H1 (cell line): ENCODE measurements around the gene FJX1. TPM values are rescaled to one million over a fixed set of nuclear protein-coding genes. Genes with fewer than 3 reads are reported as not detected.
"Not testable (repeated sequence)": the region's sequence is repeated elsewhere in the genome, so short reads cannot be mapped to it uniquely, and the experiment has no call there.

Experiments used
- CTCF ChIA-PET: fragments of 300-600 bp; sonication (Branson Sonifier 250); formaldehyde crosslinking; loops from one replicate; lab custom pipeline; 2021; ENCODE audit not compliant: partially characterized antibody; lab: Charles Lee
- POLR2A ChIA-PET: fragments of 300-600 bp; sonication (Branson Sonifier 250); formaldehyde crosslinking; loops from one replicate; lab custom pipeline; 2021; ENCODE audit warnings: inconsistent platforms; ENCODE audit not compliant: partially characterized antibody; lab: Charles Lee
- DNase-seq, 2 experiments: peaks; one replicate each; pipeline versions ENCODE4 v3.0.0 to v3.0.0-alpha.2; 2010 to 2022; ENCODE audit warnings: low spot score in 2 of 2, low read depth in 1 of 2, mixed read lengths in 1 of 2
- FAIRE-seq: peaks from 2 replicates; lab custom pipeline; 2011; peaks lifted over from hg19 to GRCh38; lab: Jason Lieb, UNC
- H2AFZ ChIP-seq: 2 replicates; pipeline ENCODE4 v1.8.1; 2012; ENCODE audit warnings: low read length, inconsistent platforms
- H2AK5ac ChIP-seq: 2 replicates; pipeline ENCODE4 v1.6.1; 2013; ENCODE audit warnings: low read depth, low read length
- H2BK120ac ChIP-seq: replicated peaks from 2 replicates; pipeline ENCODE3; 2013; ENCODE audit warnings: low read depth, low read length, inconsistent platforms
- H2BK12ac ChIP-seq: 2 replicates; pipeline ENCODE4 v1.6.1; 2013; ENCODE audit warnings: low read depth, low read length
- H2BK15ac ChIP-seq: 2 replicates; pipeline ENCODE4 v1.6.1; 2013; ENCODE audit warnings: low read length
- H2BK20ac ChIP-seq: 2 replicates; pipeline ENCODE4 v1.6.1; 2013; ENCODE audit warnings: low read length
- H2BK5ac ChIP-seq: 2 replicates; pipeline ENCODE4 v1.6.1; 2013; ENCODE audit warnings: low read depth, low read length
- H3K14ac ChIP-seq: 2 replicates; pipeline ENCODE4 v1.6.1; 2013; ENCODE audit warnings: inconsistent platforms; ENCODE audit not compliant: insufficient read length
- H3K18ac ChIP-seq: 2 replicates; pipeline ENCODE4 v1.6.1; 2013; ENCODE audit warnings: low read length; ENCODE audit errors: extremely low read depth
- H3K23ac ChIP-seq: 2 replicates; pipeline ENCODE4 v1.6.1; 2013; ENCODE audit warnings: inconsistent platforms; ENCODE audit not compliant: insufficient read length
- H3K23me2 ChIP-seq: 2 replicates; pipeline ENCODE4 v1.6.1; 2013; ENCODE audit warnings: low read depth, low read length
- H3K27ac ChIP-seq: 2 replicates; pipeline ENCODE4 v1.6.1; 2011; ENCODE audit warnings: low read depth, low read length, inconsistent platforms
- H3K27me3 ChIP-seq, 4 experiments: replicated peaks in 1 of 4; 1 replicate in 1 of 4; 2 replicates in 3 of 4; pipeline versions ENCODE4 v1.6.1 to v1.8.1; 2011 to 2013; ENCODE audit warnings: low read length in 3 of 4, mild to moderate bottlenecking in 3 of 4, inconsistent platforms in 2 of 4, mixed read lengths in 2 of 4, moderate library complexity in 1 of 4; ENCODE audit not compliant: control insufficient read depth in 3 of 4, insufficient read depth in 3 of 4; ENCODE audit errors: extremely low read depth in 1 of 4
- H3K36me3 ChIP-seq, 4 experiments: 2 replicates each; pipeline versions ENCODE4 v1.6.1 to v1.8.1; 2011 to 2013; ENCODE audit warnings: mild to moderate bottlenecking in 4 of 4, low read length in 3 of 4, moderate library complexity in 2 of 4, control low read depth in 1 of 4, inconsistent platforms in 1 of 4; ENCODE audit not compliant: insufficient read depth in 4 of 4, control insufficient read depth in 2 of 4
- H3K4ac ChIP-seq: replicated peaks from 2 replicates; pipeline ENCODE3; 2013; ENCODE audit warnings: low read length, low read depth, mixed read lengths, inconsistent platforms; ENCODE audit not compliant: insufficient read length
- H3K4me1 ChIP-seq, 4 experiments: replicated peaks in 1 of 4; 1 replicate in 1 of 4; 2 replicates in 3 of 4; pipeline versions ENCODE4 v1.6.1 to v1.8.1; 2011 to 2013; ENCODE audit warnings: low read length in 3 of 4, inconsistent platforms in 2 of 4, mixed read lengths in 1 of 4; ENCODE audit not compliant: insufficient read depth in 4 of 4, control insufficient read depth in 3 of 4
- H3K4me2 ChIP-seq, 2 experiments: 2 replicates each; pipeline versions ENCODE4 v1.6.1 to v1.8.1; 2011 to 2013; ENCODE audit warnings: low read depth in 2 of 2, low read length in 2 of 2, control low read depth in 1 of 2, inconsistent platforms in 1 of 2, mild to moderate bottlenecking in 1 of 2; ENCODE audit not compliant: insufficient read depth in 1 of 2
- H3K4me3 ChIP-seq, 4 experiments: fragments of 200-600, 300-600 bp in 1 of 4; sonication (generic), shearing (Covaris generic), sonication (Bioruptor Twin) in 1 of 4; 2 replicates each; pipeline versions ENCODE4 v1.5.1 to v1.8.1; 2011 to 2016; ENCODE audit warnings: low read length in 4 of 4, low read depth in 3 of 4, control low read depth in 2 of 4, inconsistent platforms in 2 of 4, mild to moderate bottlenecking in 2 of 4, mixed read lengths in 1 of 4, moderate library complexity in 1 of 4; ENCODE audit not compliant: insufficient read depth in 2 of 4; ENCODE audit errors: extremely low read depth in 1 of 4
- H3K56ac ChIP-seq: replicated peaks from 2 replicates; pipeline ENCODE3; 2013; ENCODE audit warnings: low read depth, mild to moderate bottlenecking, mixed read lengths, low read length, inconsistent platforms; ENCODE audit not compliant: insufficient read length
- H3K79me1 ChIP-seq: 2 replicates; pipeline ENCODE4 v1.6.1; 2013; ENCODE audit warnings: low read depth, low read length, control low read depth
- H3K79me2 ChIP-seq, 2 experiments: 2 replicates each; pipeline versions ENCODE4 v1.6.1 to v1.8.1; 2012 to 2013; ENCODE audit warnings: low read length in 2 of 2, mild to moderate bottlenecking in 2 of 2, inconsistent platforms in 1 of 2; ENCODE audit not compliant: insufficient read depth in 2 of 2, control insufficient read depth in 1 of 2
- H3K9ac ChIP-seq, 4 experiments: replicated peaks in 1 of 4; 1 replicate in 1 of 4; 2 replicates in 3 of 4; pipeline versions ENCODE4 v1.6.1 to v1.8.1; 2011 to 2013; ENCODE audit warnings: low read depth in 3 of 4, low read length in 3 of 4, control low read depth in 2 of 4, mild to moderate bottlenecking in 2 of 4, moderate library complexity in 2 of 4, inconsistent platforms in 1 of 4; ENCODE audit errors: extremely low read depth in 1 of 4
- H3K9me3 ChIP-seq, 2 experiments: 2 replicates each; pipeline versions ENCODE4 v1.6.1 to v1.8.1; 2012 to 2013; ENCODE audit warnings: mild to moderate bottlenecking in 2 of 2, moderate library complexity in 2 of 2, control low read depth in 1 of 2, inconsistent platforms in 1 of 2, low read depth in 1 of 2, low read length in 1 of 2, mixed read lengths in 1 of 2; ENCODE audit not compliant: insufficient read depth in 2 of 2
- H4K20me1 ChIP-seq, 2 experiments: replicated peaks in 1 of 2; 2 replicates each; pipeline versions ENCODE3 to v1.8.1; 2011 to 2013; ENCODE audit warnings: inconsistent platforms in 2 of 2, low read length in 2 of 2, mild to moderate bottlenecking in 1 of 2; ENCODE audit not compliant: insufficient read depth in 2 of 2, control insufficient read depth in 1 of 2
- H4K5ac ChIP-seq: 2 replicates; pipeline ENCODE4 v1.6.1; 2013; ENCODE audit warnings: low read length, low read depth, mixed read lengths, inconsistent platforms; ENCODE audit not compliant: insufficient read length
- H4K8ac ChIP-seq: 2 replicates; pipeline ENCODE4 v1.8.0; 2013; ENCODE audit warnings: mild to moderate bottlenecking, moderate library complexity, low read length, inconsistent platforms; ENCODE audit not compliant: insufficient read depth; ENCODE audit errors: extremely low read depth
- H4K91ac ChIP-seq: replicated peaks from 2 replicates; pipeline ENCODE3; 2013; ENCODE audit warnings: low read length, mixed read lengths, inconsistent platforms; ENCODE audit not compliant: insufficient read length
- WGBS, 2 experiments: shearing (Covaris generic) in 1 of 2; methylation state at CpG; one replicate each; pipeline versions ENCODE4 v1.1.6 to v1.1.7; 2013 to 2015; ENCODE audit warnings: low lambda C conversion rate in 2 of 2, mixed read lengths in 2 of 2, inconsistent platforms in 1 of 2, low coverage in 1 of 2, missing lambda C conversion rate in 1 of 2; ENCODE audit not compliant: insufficient replicate concordance in 2 of 2, insufficient coverage in 1 of 2, insufficient read length in 1 of 2; ENCODE audit errors: extremely low coverage in 1 of 2, missing lambda C conversion rate in 1 of 2; 5-methylcytosine and 5-hydroxymethylcytosine counted together
- polyA plus RNA-seq, 7 experiments: library from polyadenylated mRNA; depleted of rRNA in 3 of 7; stranded (reverse) in 5 of 7; unstranded in 2 of 7; fragments of >200 nt in 5 of 7; fragments of 200-250 nt in 2 of 7; gene quantifications; 1 replicate in 5 of 7; 2 replicates in 1 of 7; 4 replicates in 1 of 7; pipeline versions ENCODE4 v1.2.1 to v1.2.3, GENCODE V29; 2011 to 2013; ENCODE audit warnings: missing spikeins in 2 of 7, mixed read lengths in 2 of 7
- total RNA-seq: library from RNA; stranded (reverse); fragmentation: NEBNext Ultra II Directional; extraction: Animal tissue kit (Norgen Biotek cat#: 25700); gene quantifications from 2 replicates; pipeline ENCODE4 v1.2.1, GENCODE V29; 2021

FJX1 gene
- total and polyA plus RNA-seq, 2 of the 8 experiments (the other 6 are each of a cell fraction or from before 2014, with no cell fraction given) = 6.3 to 13.3 TPM

DNA sequence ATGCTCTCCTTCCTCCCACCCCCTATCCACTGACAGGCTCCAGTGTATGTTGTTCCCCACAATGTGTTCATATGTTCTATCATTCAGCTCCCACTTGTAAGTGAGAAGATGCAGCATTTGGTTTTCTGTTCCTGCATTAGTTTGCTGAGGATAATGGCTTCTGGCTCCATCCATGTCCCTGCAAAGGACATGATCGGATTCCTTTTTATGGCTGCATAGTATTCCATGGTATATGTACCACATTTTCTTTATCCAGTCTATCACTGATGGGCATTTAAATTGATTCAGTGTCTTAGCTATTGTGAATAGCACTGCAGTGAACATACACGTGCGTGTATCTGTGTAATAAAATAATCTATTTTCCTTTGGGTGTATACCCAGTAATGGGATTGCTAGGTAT, 50.1 kb downstream of the FJX1 start:
- H4K91ac ChIP-seq, H3K14ac ChIP-seq, H3K27me3 ChIP-seq, H3K4me3 ChIP-seq, H2AFZ ChIP-seq, H3K4me2 ChIP-seq, H3K23ac ChIP-seq, H2BK15ac ChIP-seq, H2BK20ac ChIP-seq, H3K79me1 ChIP-seq, H4K8ac ChIP-seq, H2AK5ac ChIP-seq, H3K23me2 ChIP-seq, DNase-seq, H3K4me1 ChIP-seq, H3K56ac ChIP-seq, H4K20me1 ChIP-seq, H4K5ac ChIP-seq, POLR2A ChIA-PET, H2BK5ac ChIP-seq, FAIRE-seq, H2BK12ac ChIP-seq, H3K27ac ChIP-seq, H3K4ac ChIP-seq, H3K18ac ChIP-seq, H3K9ac ChIP-seq, H2BK120ac ChIP-seq: not testable (repeated sequence)
- H3K36me3 ChIP-seq = peaks cover 0 to 11% (median 2%) of the 10 kb centered on the region in 4 experiments; a peak in 1 of 8 replicates
- CTCF ChIA-PET = interaction anchor here (0.7 kb wide), 1 partner anchor 10 kb away, joined by 3 read pairs; no protein-coding TSS in a partner anchor
- H3K9me3 ChIP-seq = peaks cover 9 to 22% of the 10 kb centered on the region in 2 experiments
- WGBS, 2 experiments = 96% methylated on average over 3 of the region's 3 CpGs; no CpG with 5 or more reads in 1 of the 2 experiments
- peaks cover 2 to 79% of the 10 kb centered on the region in 2 experiments; a peak in 3 of 4 replicates for H3K79me2 ChIP-seq

Other genes with a start within 250 kb of the FJX1 start
- 1.2 and 1.4 TPM in 2 replicates for gene SLC1A2, start 198.9 kb upstream of the FJX1 start, total RNA-seq
- gene SLC1A2, start 198.9 kb upstream of the FJX1 start, polyA plus RNA-seq (2011; rRNA removed) = 0.28 and 0.57 TPM in 2 replicates
- gene PAMR1, start 92.8 kb upstream of the FJX1 start, total RNA-seq = 3.0 TPM in 2 replicates
- 6.9 and 7.3 TPM in 2 replicates for gene PAMR1, start 92.8 kb upstream of the FJX1 start, polyA plus RNA-seq (2011; rRNA removed)
- gene TRIM44, start 44.3 kb downstream of the FJX1 start, total RNA-seq = 34.4 and 34.7 TPM in 2 replicates
- 13.9 and 14.1 TPM in 2 replicates for gene TRIM44, start 44.3 kb downstream of the FJX1 start, polyA plus RNA-seq (2011; rRNA removed)